Measurements from ENCODE around the gene CCL11. TPM values are rescaled to one million over a fixed set of nuclear protein-coding genes. Genes with fewer than 3 reads are reported as not detected.

CCL11 gene
- total RNA-seq, 4 donors from 2014 or later: 0.26 to 3.4 (median 0.95) TPM; not detected in 1

- no peak overlapping the region for H3K4me3 ChIP-seq
- TF ChIP-seq POLR2A (IDR thresholded peaks at IDR 0.05) (no peak), CTCF (IDR thresholded peaks at IDR 0.05) (no peak)
- intact Hi-C loops (cut with DNase I): no loop called here
- no peaks in the 10 kb centered on the region for H3K9me3 ChIP-seq
- no peaks in the 10 kb centered on the region for H3K27me3 ChIP-seq
- peak overlapping the region in 3 of 4 donors; percentile 2 to 65 (median 23) for H3K27ac ChIP-seq
- 43 to 78% methylated on average over 3 of the region's 3 CpGs for WGBS, 2 donors
- peaks cover 5 to 28% (median 16%) of the 10 kb centered on the region in 3 donors for H3K4me1 ChIP-seq
- no peak for DNase-seq
- H3K36me3 ChIP-seq: no peaks in the 10 kb centered on the region
These were observed 15.3 kb downstream of the CCL11 start for GRCh38 chr17:34300652-34301370.

GRCh38 chr17:34301986-34302385, 16.4 kb downstream of the CCL11 start:
- Histone ChIP-seq H3K27ac (peak overlapping the region in 1 of 4 donors; percentile 9), H3K9me3 (no peaks in the 10 kb centered on the region), H3K36me3 (no peaks in the 10 kb centered on the region), H3K4me1 (peaks cover 5 to 36% (median 22%) of the 10 kb centered on the region in 3 donors), H3K4me3 (no peak overlapping the region), H3K27me3 (peaks cover 0 to 5% (median 0%) of the 10 kb centered on the region in 4 donors)
- no peak for TF ChIP-seq POLR2A (IDR thresholded peaks at IDR 0.05)
- TF ChIP-seq CTCF (IDR thresholded peaks at IDR 0.05): no peak
- no peak for DNase-seq
- 72 to 98% methylated on average over 2 of the region's 2 CpGs for WGBS, 2 donors
- intact Hi-C loops (cut with DNase I): no loop called here

- Histone ChIP-seq H3K9me3 (no peaks in the 10 kb centered on the region), H3K4me3 (no peak overlapping the region), H3K36me3 (no peaks in the 10 kb centered on the region), H3K4me1 (peaks cover 5 to 42% (median 25%) of the 10 kb centered on the region in 3 donors), H3K27me3 (peaks cover 0 to 10% (median 0%) of the 10 kb centered on the region in 4 donors), H3K27ac (no peak overlapping the region)
- DNase-seq: no peak
- 73 to 85% methylated on average over 1 of the region's 1 CpG for WGBS, 2 donors
- TF ChIP-seq POLR2A (IDR thresholded peaks at IDR 0.05) (no peak), CTCF (IDR thresholded peaks at IDR 0.05) (no peak)
- intact Hi-C loops (cut with DNase I): no loop called here
These were observed 17.1 kb downstream of the CCL11 start for GRCh38 chr17:34302636-34303035.

GRCh38 chr17:34303606-34304005, 18.1 kb downstream of the CCL11 start:
- Histone ChIP-seq H3K4me1 (peaks cover 5 to 44% (median 29%) of the 10 kb centered on the region in 3 donors), H3K27me3 (peaks cover 0 to 10% (median 0%) of the 10 kb centered on the region in 4 donors), H3K36me3 (no peaks in the 10 kb centered on the region), H3K4me3 (no peak overlapping the region), H3K27ac (no peak overlapping the region), H3K9me3 (no peaks in the 10 kb centered on the region)
- intact Hi-C loops (cut with DNase I): no loop called here
- TF ChIP-seq CTCF (IDR thresholded peaks at IDR 0.05) (no peak), POLR2A (IDR thresholded peaks at IDR 0.05) (no peak)
- DNase-seq: no peak
- 77 to 79% methylated on average over 2 of the region's 2 CpGs for WGBS, 2 donors

GRCh38 chr17:34305061-34305460, 19.5 kb downstream of the CCL11 start:
- no peak overlapping the region for H3K4me3 ChIP-seq
- no peaks in the 10 kb centered on the region for H3K9me3 ChIP-seq
- DNase-seq: no peak
- intact Hi-C loops (cut with DNase I): loop anchor here (5.0 kb wide), 1 partner anchor 103 kb away; no protein-coding TSS in a partner anchor
- no peaks in the 10 kb centered on the region for H3K36me3 ChIP-seq
- no peak for TF ChIP-seq POLR2A (IDR thresholded peaks at IDR 0.05)
- no peak for TF ChIP-seq CTCF (IDR thresholded peaks at IDR 0.05)
- H3K27ac ChIP-seq: no peak overlapping the region
- 88 to 95% methylated on average over 4 of the region's 4 CpGs for WGBS, 2 donors
- peaks cover 0 to 10% (median 0%) of the 10 kb centered on the region in 4 donors for H3K27me3 ChIP-seq
- peaks cover 5 to 34% (median 20%) of the 10 kb centered on the region in 3 donors for H3K4me1 ChIP-seq

Measured in esophagus squamous epithelium (tissue), 5 donors.